Measurements from ENCODE around the gene HS6ST3. TPM values are rescaled to one million over a fixed set of nuclear protein-coding genes. Genes with fewer than 3 reads are reported as not detected.

The HS6ST3 gene
- polyA plus RNA-seq, 12 donors, result 0.08 to 1.5 (median 0.30) TPM; not detected in 2

DNA sequence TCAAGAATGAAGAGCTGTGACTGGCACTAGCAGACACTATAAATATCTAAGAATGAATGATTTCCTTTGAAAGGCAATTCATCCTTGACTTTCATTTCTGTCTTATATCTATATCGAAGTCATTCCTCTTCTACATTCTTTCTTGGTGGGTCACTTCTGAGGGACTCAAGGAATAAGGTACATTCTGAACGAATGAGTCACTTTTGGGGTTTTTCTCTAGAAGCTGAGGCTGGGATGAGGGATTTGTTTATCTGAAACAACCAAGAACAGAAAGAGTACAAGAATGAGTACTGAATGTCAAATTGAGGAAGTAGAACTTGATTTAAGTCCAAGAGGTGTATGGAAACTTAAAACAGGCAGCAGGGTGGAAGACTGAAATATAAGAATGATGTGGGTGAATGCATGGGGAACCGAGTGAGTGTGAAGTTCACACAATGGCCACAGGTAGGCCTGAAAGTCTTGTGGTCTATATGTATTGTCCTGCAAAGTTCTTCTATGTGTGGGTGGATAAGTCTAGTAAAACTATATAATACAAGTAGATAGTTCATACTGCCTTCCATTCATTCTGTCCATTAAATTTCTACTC, 560.5 kb downstream of the HS6ST3 start:
- no peak for DNase-seq

DNA sequence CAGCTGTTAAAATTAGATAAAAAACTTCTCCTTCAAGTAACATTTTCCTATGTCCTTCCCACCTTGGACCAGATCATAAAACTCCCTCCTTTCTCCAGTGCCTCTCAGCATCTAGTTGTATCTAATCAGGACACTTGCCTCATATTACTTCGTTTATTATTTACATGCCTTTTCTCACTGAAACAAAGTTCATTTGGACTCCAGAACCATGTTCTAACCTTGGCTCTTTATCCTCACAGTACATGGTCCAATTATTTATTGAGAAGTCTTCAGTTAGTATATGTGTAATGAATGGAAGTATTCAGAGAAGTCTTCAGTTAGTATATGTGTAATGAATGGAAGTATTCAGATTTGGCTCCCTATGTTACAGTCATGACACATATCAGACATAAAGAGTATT, 561.7 kb downstream of the HS6ST3 start:
- DNase-seq, result no peak

DNA sequence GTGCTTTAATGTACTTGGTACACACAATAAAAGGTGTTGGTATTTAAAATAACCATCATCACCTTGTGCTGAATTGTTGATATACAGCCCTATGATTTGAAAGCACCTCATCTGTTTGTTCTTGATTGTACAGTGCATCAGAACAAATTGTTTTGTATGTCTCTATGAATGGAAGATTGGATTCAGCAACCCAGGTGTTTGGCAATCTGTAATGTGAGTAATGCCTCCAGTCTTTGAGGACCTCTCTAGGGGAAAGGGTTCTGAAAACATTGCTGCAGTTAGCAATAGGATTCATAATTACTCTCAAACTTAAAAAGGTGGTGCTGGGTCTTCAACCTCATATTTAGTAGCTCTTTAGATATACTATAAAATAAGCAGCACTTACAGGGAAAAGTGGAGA, 562.6 kb downstream of the HS6ST3 start:
- DNase-seq, result no peak

DNA sequence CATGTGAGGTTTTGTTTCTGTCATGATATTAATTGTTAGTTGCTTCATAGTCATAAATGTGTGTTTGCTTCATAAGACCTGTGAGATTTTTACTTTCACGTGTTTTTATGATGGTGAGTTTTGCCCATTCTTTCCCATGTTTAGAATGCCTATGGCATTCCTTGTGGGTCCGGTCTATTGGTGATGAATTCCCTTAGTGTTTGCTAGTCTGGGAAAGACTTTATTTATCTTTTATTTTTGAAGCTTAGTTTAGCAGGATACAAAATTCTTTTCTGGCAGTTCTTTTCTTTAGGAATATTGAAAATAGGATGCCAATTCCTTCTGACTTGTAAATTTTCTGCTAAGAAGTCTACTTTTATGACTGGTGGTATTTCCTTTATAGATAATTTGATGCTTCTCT, 571.7 kb downstream of the HS6ST3 start:
- DNase-seq, result no peak

DNA sequence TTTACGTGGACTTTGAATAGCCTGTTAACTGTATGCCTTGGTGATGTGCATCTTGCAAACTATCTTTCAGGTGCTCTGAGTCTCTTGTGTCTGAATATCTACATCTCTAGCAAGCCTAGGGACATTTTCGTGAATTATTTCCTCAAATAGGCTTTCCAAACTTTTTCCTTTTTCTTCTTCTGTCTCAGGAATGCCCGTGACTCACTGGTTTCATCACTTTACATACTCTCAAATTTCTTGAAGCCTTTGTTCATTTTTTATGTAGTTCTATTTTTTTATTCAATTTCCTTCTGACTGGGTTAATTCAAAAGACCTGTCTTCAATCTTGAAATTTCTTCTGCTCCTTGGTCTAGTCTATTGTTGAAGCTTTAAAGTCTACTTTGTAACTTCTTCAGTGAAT, 572.1 kb downstream of the HS6ST3 start:
- no peak for DNase-seq

DNA sequence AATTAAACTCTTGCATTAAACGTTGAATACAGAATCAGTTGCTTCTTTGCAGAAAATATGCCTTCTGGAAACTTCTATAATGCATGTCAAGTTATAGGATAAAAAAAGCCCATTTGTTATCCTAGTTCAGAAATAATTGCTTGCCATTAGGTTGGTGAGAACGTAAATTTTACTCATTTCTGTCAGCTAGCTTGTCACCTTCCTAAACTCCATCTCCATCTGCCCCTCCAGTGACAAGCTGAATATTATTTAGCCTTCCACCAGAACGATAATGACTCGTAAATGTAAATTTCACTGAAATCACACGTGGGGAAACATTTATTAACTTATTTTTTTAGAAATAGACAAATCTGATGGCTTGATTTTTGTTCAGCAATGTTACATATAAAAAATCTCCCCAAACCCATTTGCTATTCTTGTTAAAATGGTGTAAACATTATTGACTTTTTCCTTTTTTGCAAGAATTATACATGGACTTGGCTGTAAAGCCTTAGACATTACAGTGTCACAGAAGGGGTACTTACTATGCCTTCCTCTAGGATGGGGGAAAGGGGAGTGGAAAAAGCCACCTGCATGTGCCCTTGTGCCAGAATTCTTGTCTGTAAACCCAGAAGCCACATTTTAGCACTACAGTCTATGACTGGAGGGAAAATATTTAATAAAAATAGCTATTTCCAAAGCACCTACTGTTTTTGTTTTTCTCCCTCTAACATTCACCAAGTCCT, 577.5 kb downstream of the HS6ST3 start:
- DNase-seq, result no peak

GRCh38 chr13:96671073-96671472, 581.2 kb downstream of the HS6ST3 start:
- no peak for DNase-seq

DNA sequence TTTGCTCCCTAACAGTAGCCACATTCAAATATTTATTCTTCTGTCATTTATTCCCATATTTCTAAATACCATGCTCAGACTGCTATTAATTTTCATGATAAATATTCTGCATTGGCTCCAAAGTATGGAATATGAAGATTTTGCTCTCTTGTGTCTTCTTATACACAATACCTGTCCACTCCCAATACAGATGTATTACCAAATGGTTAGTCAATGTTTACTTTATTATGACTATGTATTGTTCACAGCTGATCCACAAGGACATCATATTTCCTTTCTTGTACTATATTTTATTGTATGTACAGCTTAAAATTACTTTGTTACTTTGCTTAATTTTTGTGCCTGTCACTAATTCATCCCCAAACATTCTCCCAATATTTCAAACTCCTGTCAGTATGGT, 582.1 kb downstream of the HS6ST3 start:
- no peak for DNase-seq

DNA sequence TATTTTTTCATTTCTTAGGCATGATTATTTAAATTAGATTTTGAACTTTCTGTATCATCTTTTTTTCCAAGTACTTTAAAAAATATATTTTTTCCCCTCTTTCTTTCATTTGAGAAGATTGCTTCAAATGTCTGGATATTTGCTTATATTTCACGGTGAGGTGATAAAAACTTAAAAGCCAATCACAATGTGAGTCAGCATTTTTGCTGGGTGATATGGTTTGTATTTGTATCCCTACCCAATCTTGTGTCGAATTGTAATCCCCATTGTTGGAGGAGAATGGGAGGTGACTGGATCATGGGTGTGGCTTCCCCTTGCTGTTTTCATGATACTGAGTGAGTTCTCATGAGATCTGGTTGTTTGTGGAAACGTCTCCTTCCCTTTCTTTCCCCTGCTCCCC, 583.9 kb downstream of the HS6ST3 start:
- DNase-seq, result no peak

DNA sequence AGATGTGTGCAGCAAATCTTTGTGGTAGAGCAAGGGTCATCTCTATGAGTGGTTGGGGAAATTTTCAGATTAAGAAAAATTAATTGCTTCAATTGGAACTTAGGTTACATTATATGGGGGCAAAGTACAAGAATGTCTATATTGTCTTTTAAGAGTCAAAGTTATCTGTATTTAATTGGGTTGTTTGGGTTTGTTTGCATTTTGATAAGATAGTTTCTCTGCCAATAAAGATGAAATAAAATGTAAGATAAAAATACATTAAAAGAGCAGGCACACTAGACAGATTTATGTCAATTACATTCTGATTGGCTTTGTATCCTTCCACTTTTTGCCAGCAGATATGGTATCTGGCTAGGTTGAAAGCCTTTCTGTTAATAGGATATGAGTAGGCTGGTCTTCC, 587.1 kb downstream of the HS6ST3 start:
- no peak for DNase-seq

GRCh38 chr13:96678801-96679200, 588.9 kb downstream of the HS6ST3 start:
- no peak for DNase-seq

DNA sequence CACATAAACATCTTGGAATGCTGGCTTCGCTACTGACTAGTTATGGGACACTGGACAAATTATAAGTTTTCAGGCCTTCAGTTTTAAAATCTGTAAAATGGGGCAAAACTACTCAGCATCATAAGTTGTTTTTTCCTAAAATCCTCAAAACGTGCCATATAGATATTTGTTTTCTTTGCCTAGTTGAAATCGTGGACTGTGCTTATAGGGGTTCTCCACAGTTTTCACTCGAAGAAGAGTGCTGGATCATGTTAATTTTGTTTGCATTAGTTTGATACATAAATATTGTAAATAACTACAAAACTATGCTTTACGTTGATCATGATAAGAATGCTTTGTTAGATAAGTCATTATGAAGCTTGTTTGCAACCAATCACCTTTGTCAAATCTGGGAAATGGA, 591.0 kb downstream of the HS6ST3 start:
- no peak for DNase-seq

GRCh38 chr13:96681766-96682165, 591.9 kb downstream of the HS6ST3 start:
- DNase-seq, result no peak

DNA sequence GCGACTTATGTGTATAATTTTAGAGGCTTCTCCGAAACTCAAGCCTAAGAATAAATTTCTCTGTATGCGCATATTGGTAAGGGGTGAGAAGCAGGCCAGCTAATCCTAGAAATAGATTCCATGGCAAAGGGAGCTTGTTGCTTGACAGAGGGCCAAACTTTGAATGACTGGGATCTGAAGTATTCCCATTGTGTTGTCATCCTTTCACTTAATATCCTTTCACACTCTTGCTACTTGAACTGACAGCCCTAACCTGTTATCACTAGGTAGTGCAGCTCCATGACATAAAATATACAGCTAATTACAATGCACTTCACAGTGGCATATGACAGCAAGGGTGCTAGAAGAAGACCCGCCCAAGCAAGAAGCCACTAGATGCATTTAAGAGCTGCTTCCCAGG, 594.6 kb downstream of the HS6ST3 start:
- DNase-seq, result no peak

DNA sequence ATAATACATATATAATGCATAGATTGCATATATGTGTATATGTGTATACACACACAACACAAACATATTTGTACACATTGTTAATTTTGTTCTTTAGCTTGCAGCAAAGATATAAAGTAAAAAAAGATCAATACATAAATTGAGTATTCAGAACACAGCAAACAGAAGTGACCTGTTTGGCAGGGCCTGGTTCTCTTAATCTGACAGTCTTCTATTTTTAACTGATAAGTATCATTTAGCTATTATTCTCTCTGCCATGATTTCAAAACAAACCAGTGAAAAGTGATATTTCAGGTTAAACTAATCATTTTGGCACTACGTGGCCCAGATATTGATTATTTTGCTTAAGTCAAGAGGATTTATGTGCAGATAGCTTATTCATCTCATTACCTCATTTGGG, 595.0 kb downstream of the HS6ST3 start:
- DNase-seq, result no peak

DNA sequence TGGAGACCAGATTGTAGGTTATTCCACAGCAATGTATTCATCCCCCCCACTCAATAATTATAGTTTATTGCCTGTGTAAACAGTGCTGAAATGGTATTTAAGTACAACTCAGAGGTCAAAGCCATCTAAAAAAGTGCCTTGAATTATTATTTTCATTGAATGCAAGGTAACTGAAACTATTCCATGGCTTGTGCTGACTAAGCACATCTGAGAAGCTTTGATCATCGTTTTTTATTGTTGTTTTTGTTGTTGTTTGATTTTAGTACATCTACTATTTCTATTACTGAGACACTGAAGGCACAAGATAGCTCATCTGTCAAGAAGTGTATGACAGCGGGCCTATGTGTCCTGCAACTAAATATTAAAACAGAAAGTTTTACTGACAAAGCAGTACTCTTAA, 596.4 kb downstream of the HS6ST3 start:
- no peak for DNase-seq

DNA sequence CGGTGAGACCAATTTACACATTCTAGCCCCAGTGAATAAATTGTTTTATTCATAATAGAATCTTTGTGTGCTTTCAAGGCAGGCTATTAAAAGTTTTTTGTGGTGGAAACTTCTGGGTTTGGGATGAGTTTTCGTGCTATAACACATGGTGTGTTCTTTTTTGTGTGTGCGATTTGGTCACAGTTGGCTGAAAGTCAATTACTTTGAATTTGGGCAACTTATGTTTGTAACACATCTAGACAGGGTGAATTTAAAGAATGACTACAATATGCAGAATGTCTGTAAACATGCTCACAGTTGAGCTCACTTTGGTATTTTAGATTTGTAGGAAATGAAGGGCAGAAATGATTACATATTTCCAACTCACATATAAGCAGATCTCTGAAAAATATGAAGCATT, 597.3 kb downstream of the HS6ST3 start:
- DNase-seq, result no peak

GRCh38 chr13:96690998-96691397, 601.1 kb downstream of the HS6ST3 start:
- no peak for DNase-seq

GRCh38 chr13:96696389-96696900, 606.5 kb downstream of the HS6ST3 start:
- DNase-seq, result no peak

DNA sequence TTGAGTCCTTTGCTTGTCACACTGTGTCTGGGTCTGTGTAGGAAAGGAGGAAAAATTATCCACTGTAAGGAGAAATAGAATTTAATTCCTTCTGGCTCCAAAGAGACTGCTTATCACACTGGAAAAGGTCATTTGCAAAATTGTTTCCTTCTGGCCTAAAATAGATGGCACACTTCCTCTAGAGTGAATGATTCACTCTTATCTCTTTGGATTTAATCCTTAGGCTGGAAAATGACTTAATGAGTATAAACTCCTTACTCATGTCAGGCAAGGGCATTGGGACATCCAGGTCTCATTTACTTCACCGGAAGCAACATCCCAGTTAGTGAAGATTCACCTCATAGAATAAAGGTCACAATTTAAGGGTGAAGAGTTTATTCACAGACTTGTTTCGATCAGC, 610.8 kb downstream of the HS6ST3 start:
- no peak for DNase-seq

DNA sequence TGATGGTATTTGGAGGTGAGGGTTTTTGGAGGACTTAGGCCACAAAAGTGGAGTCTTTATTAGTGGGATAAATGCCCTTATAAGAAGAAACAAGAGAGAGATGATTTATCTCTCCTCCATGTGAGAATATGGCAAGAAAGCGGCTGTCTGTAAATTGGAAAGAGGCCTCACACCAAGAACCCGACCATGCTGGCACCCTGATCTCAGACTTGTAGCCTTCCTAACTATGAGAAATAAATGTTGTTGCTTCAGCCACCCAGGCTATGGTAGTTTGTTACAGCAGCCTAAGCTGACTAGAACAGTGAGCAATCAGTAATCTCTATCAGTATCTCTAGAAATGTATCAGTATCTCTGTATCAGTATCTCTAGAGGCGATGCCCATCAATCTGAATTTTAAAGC, 617.2 kb downstream of the HS6ST3 start:
- no peak for DNase-seq

DNA sequence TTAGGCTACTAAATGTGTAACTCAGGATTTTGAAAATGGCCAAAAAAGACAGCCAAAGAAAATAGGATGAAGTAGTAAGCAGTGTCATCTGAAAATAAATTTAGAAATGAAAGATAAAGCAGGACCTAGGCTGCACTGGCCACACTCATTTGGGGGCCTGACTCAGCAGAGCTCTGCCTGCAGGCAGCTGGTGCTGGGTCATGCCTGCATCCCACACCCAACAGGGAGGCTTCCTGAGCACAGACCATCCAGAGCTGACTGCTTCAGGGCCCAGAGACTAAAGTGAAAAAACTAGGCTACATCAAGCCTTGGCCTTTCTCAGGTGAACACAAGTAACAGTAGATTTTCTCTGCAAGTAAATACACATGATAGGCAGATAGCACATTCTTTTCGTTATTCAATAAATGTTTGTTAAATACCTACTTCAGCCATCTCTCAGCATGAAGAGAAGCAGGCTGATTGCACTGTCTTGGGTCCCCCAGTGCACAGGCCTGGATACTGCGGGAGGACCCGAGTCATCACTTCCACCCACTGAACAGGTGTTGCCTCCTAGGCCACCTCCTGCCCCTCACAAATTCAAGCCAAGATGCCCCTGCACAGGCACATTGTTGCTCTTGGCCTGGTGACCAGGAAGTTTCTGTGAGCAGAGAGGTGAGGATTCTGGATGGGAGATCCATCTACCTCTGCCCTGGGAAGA, 620.4 kb downstream of the HS6ST3 start:
- DNase-seq, result no peak

DNA sequence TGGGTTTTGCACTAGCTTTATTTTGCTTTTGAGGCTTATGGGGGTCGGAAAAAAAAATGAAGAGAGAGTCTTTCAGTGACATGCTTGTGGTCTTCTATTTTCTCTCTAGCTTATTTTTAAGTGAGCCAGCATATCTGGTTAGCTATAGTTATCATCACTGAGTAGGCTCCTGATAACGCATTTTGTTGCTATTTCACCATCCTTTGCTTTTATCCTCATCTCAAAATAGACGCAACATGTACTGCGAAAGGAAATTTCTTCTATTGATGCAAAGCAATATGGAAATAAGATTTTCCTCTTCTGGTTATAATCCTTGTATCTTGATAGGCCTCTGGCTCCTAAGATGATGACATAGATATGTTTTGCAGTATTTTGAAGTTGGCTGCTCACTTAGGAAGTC, 630.5 kb downstream of the HS6ST3 start:
- no peak for DNase-seq

Measured in muscle of arm (tissue), 12 donors.